ENCODE results near the gene ORC4. TPM values are rescaled to one million over a fixed set of nuclear protein-coding genes. Genes with fewer than 3 reads are reported as not detected.

The ORC4 gene
- total and polyA plus RNA-seq, 7 donors, result 15.1 to 52.0 (median 36.2) TPM

DNA sequence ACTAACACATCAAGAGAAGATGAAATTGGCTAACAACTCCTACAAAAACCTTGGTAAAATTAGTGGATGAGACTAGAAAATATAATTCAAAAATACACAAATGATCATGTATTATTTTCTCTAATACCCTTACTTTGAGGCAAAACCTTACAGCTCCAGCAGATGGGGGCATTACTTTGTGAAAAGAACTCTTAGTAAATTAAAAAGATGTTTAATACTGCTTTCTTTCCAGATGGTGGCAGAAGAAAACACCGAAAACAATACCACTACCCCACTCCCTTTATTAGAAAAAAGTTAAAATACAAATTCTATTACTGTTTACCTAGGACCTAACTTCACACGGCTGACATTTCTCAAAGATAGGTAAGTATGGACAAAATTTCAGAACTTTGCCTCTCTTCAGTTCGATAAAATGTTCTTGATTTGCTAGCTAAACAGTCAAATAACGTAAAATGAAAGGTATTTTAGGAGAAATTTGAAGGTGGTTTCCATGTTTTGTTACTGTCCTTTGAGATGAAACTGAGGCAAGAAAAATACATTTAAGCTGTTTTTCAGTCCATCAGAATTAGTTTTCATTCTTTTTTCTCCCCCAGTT lies 30.6 kb downstream of the ORC4 start:
- Histone ChIP-seq H3K4me3 (no peak overlapping the region), H3K27ac (no peak overlapping the region), H3K27me3 (ENCODE audit: insufficient read depth in 3 of 3, low read length in 2 of 3) (no peaks in the 10 kb centered on the region), H3K36me3 (ENCODE audit: insufficient read depth in 1 of 2, low read depth in 1 of 2) (no peaks in the 10 kb centered on the region), H3K4me1 (peaks cover 11% of the 10 kb centered on the region), H3K9me3 (no peaks in the 10 kb centered on the region)
- DNase-seq, result no peak
- ATAC-seq, result peak in 2 of 4 donors; percentile 32 to 71
- intact Hi-C loops (cut with DNase I), result loop anchor here in 1 of 2 donors (10.0 kb wide), 2 partner anchors 515 to 1005 kb away; no protein-coding TSS in a partner anchor
- TF ChIP-seq, protein P1, sequence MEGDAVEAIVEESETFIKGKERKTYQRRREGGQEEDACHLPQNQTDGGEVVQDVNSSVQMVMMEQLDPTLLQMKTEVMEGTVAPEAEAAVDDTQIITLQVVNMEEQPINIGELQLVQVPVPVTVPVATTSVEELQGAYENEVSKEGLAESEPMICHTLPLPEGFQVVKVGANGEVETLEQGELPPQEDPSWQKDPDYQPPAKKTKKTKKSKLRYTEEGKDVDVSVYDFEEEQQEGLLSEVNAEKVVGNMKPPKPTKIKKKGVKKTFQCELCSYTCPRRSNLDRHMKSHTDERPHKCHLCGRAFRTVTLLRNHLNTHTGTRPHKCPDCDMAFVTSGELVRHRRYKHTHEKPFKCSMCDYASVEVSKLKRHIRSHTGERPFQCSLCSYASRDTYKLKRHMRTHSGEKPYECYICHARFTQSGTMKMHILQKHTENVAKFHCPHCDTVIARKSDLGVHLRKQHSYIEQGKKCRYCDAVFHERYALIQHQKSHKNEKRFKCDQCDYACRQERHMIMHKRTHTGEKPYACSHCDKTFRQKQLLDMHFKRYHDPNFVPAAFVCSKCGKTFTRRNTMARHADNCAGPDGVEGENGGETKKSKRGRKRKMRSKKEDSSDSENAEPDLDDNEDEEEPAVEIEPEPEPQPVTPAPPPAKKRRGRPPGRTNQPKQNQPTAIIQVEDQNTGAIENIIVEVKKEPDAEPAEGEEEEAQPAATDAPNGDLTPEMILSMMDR (IDR thresholded peaks at IDR 0.05), result peak; percentile 64
- 58 to 66% (median 61%) methylated on average over 4 of the region's 4 CpGs for WGBS, 3 donors

DNA sequence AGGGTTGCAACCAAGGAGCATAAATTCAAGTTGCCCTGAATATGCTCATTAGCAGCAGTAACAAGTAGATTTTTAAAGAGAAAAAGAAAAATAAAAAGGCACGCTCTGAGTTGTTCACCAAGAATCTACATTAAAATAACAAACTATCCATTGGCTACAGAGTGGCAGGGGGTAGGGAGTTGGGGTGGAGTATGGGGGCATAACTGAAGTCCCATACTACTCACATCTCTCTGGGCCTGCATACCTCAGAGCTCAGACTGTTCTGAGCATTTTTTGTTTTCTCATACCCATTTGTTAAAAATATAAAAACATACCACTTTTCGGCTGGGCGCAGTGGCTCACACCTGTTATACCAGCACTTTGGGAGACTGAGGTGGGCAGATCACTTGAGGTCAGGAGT lies 31.4 kb downstream of the ORC4 start:
- no peaks in the 10 kb centered on the region for H3K36me3 ChIP-seq (ENCODE audit: insufficient read depth in 1 of 2, low read depth in 1 of 2)
- TF ChIP-seq, protein P1 (IDR thresholded peaks at IDR 0.05), result no peak
- intact Hi-C loops (cut with DNase I), result loop anchor here in 1 of 2 donors (10.0 kb wide), 1 partner anchor 516 kb away; no protein-coding TSS in a partner anchor
- H3K4me1 ChIP-seq, result peaks cover 11% of the 10 kb centered on the region
- DNase-seq, result no peak
- no peaks in the 10 kb centered on the region for H3K9me3 ChIP-seq
- H3K27me3 ChIP-seq (ENCODE audit: insufficient read depth in 3 of 3, low read length in 2 of 3), result no peaks in the 10 kb centered on the region
- no peak for ATAC-seq
- no peak overlapping the region for H3K27ac ChIP-seq
- 72 to 94% (median 74%) methylated on average over 3 of the region's 3 CpGs for whole genome bisulfite sequencing, 3 donors
- no peak overlapping the region for H3K4me3 ChIP-seq

- peaks cover 25% of the 10 kb centered on the region for H3K4me1 ChIP-seq
- no peaks in the 10 kb centered on the region for H3K36me3 ChIP-seq (ENCODE audit: insufficient read depth in 1 of 2, low read depth in 1 of 2)
- TF ChIP-seq, protein P1 (IDR thresholded peaks at IDR 0.05), result no peak
- DNase-seq (no peak), ATAC-seq (no peak)
- H3K27ac ChIP-seq, result no peak overlapping the region
- no peak overlapping the region for H3K4me3 ChIP-seq
- 83 to 94% (median 90%) methylated on average over 5 of the region's 5 CpGs for WGBS, 3 donors
- H3K27me3 ChIP-seq (ENCODE audit: insufficient read depth in 3 of 3, low read length in 2 of 3), result no peaks in the 10 kb centered on the region
- intact Hi-C loops (cut with DNase I), result loop anchor here in 1 of 2 donors (10.0 kb wide), 1 partner anchor 524 kb away; no protein-coding TSS in a partner anchor
- no peaks in the 10 kb centered on the region for H3K9me3 ChIP-seq
Observed at GRCh38 chr2:147980940-147981528, 39.5 kb downstream of the ORC4 start.

DNA sequence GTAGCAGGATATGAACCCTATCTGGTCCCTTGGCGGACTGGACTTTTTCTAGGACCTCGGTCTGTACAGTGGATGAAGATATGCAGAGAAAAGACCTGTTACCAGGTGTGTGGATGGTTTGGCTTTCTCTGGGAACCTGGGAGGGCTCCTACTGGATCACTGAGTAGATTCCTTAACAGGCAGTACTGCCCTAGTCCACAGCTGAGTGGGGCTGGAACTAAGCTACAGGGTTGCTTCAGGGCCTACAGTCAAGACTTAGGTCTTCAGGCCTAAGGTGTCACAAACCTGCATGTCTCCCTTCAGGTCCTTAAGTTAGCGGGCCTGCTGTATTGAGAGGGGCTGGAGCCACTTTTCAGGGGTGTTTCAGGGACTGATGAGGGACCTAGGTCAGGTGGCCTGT lies 42.9 kb downstream of the ORC4 start:
- no peak for DNase-seq
- Histone ChIP-seq H3K36me3 (ENCODE audit: insufficient read depth in 1 of 2, low read depth in 1 of 2) (peaks cover 0 to 6% of the 10 kb centered on the region in 2 donors), H3K27me3 (ENCODE audit: insufficient read depth in 3 of 3, low read length in 2 of 3) (no peaks in the 10 kb centered on the region), H3K4me3 (no peak overlapping the region), H3K9me3 (no peaks in the 10 kb centered on the region), H3K27ac (no peak overlapping the region), H3K4me1 (peaks cover 25% of the 10 kb centered on the region)
- intact Hi-C loops (cut with DNase I), result no loop called here
- no peak for ATAC-seq
- WGBS, 3 donors, result 96 to 100% (median 98%) methylated on average over 3 of the region's 3 CpGs
- TF ChIP-seq, protein P1 (IDR thresholded peaks at IDR 0.05), result no peak
